GM12878 (cell line): ENCODE measurements around the gene LRR1. TPM values are rescaled to one million over a fixed set of nuclear protein-coding genes. Genes with fewer than 3 reads are reported as not detected.
A peak's percentile ranks its signal among the peaks of the same experiment; 100 is the strongest.

ENCODE experiments used
- BMI1 ChIP-seq: fragments of 450-650 bp; IDR thresholded peaks from 2 replicates; pipeline ENCODE4 v1.6.1; 2016; ENCODE audit warnings: mild to moderate bottlenecking, moderate library complexity, borderline replicate concordance
- CEBPB ChIP-seq, 2 experiments: fragments of 150-350 bp in 1 of 2; IDR thresholded peaks; 2 replicates each; pipeline ENCODE4 v1.6.1; 2012 to 2014; ENCODE audit warnings: low read depth in 2 of 2, low read length in 2 of 2, borderline replicate concordance in 1 of 2, inconsistent platforms in 1 of 2
- CHD2 ChIP-seq: IDR thresholded peaks from 2 replicates; pipeline ENCODE4 v1.6.1; 2011; ENCODE audit warnings: low read depth, low read length, improper control_type of control experiment, borderline replicate concordance
- CREM ChIP-seq: IDR thresholded peaks from 2 replicates; pipeline ENCODE4 v1.6.1; 2014; ENCODE audit warnings: antibody characterized with exemption, low read depth
- ESRRA ChIP-seq: IDR thresholded peaks from 2 replicates; pipeline ENCODE4 v1.6.1; 2012; ENCODE audit warnings: mild to moderate bottlenecking, low read length, improper control_type of control experiment
- IKZF2 ChIP-seq, 2 experiments: fragments of 450-650 bp; IDR thresholded peaks; 2 replicates each; pipeline ENCODE4 v1.6.1; 2017; ENCODE audit warnings: mild to moderate bottlenecking in 2 of 2, moderate library complexity in 2 of 2
- KLF5 ChIP-seq: fragments of 450-650 bp; IDR thresholded peaks from 2 replicates; pipeline ENCODE4 v1.6.1; 2014; ENCODE audit warnings: mild to moderate bottlenecking; ENCODE audit not compliant: partially characterized antibody
- MYC ChIP-seq: IDR thresholded peaks from 2 replicates; pipeline ENCODE4 v1.6.1; 2011; ENCODE audit warnings: mild to moderate bottlenecking, low read length, moderate library complexity, inconsistent platforms; ENCODE audit not compliant: insufficient read depth, insufficient replicate concordance, insufficient read length, severe bottlenecking
- NBN ChIP-seq: fragments of 450-650 bp; IDR thresholded peaks from 2 replicates; pipeline ENCODE4 v1.6.1; 2016
- NFXL1 ChIP-seq: fragments of 450-650 bp; IDR thresholded peaks from 2 replicates; pipeline ENCODE4 v1.6.1; 2017; ENCODE audit warnings: antibody characterized with exemption, mild to moderate bottlenecking, borderline replicate concordance
- NFYB ChIP-seq: IDR thresholded peaks from 2 replicates; pipeline ENCODE4 v1.6.1; 2011; ENCODE audit warnings: low read depth, mild to moderate bottlenecking, low read length, improper control_type of control experiment, moderate library complexity; ENCODE audit not compliant: insufficient read depth
- NR2C1 ChIP-seq: fragments of 450-650 bp; IDR thresholded peaks from 2 replicates; pipeline ENCODE4 v1.6.1; 2017; ENCODE audit warnings: antibody characterized with exemption, mild to moderate bottlenecking, moderate library complexity
- SREBF1 ChIP-seq: IDR thresholded peaks from 2 replicates; pipeline ENCODE4 v1.6.1; 2012; ENCODE audit warnings: mild to moderate bottlenecking, low read length
- SREBF2 ChIP-seq: IDR thresholded peaks from 2 replicates; pipeline ENCODE4 v1.6.1; 2012; ENCODE audit warnings: mild to moderate bottlenecking, low read length
- STAT3 ChIP-seq: IDR thresholded peaks from 2 replicates; pipeline ENCODE4 v1.6.1; 2011; ENCODE audit warnings: low read depth, low read length, improper control_type of control experiment
- TARDBP ChIP-seq: IDR thresholded peaks from 2 replicates; pipeline ENCODE4 v1.6.1; 2016; ENCODE audit warnings: borderline replicate concordance
- TCF12 ChIP-seq: IDR thresholded peaks from 2 replicates; pipeline ENCODE4 v1.6.1; 2011; ENCODE audit warnings: low read depth, mild to moderate bottlenecking, low read length
- YY1 ChIP-seq: IDR thresholded peaks from 2 replicates; pipeline ENCODE4 v1.6.1; 2011; ENCODE audit warnings: low read depth, mild to moderate bottlenecking, low read length
- ZNF207 ChIP-seq: fragments of 450-650 bp; IDR thresholded peaks from 2 replicates; pipeline ENCODE4 v1.6.1; 2014; ENCODE audit warnings: antibody characterized with exemption, mild to moderate bottlenecking, borderline replicate concordance
- ZNF217 ChIP-seq: fragments of 450-650 bp; IDR thresholded peaks from 2 replicates; pipeline ENCODE4 v1.6.1; 2017; ENCODE audit warnings: antibody characterized with exemption, mild to moderate bottlenecking
- polyA plus RNA-seq, 11 experiments: library from polyadenylated mRNA; depleted of rRNA in 4 of 11; unstranded in 6 of 11; stranded (reverse) in 5 of 11; fragments of >200 nt; fragmentation: Nextera tagmentation in 4 of 11; fragmentation: Illumina TruSeq in 1 of 11; extraction: Ambion mirVana in 4 of 11; extraction: Trizol in 1 of 11; gene quantifications; 1 replicate in 1 of 11; 2 replicates in 10 of 11; pipeline versions ENCODE4 v1.2.1 to v1.2.3, GENCODE V29; 2011 to 2016; ENCODE audit warnings: inconsistent platforms in 2 of 11, missing spikeins in 2 of 11, low read depth in 1 of 11
- total RNA-seq, 4 experiments: library from RNA; depleted of rRNA in 3 of 4; stranded (reverse); fragments of >200 nt in 3 of 4; fragmentation: Illumina TruSeq in 1 of 4; extraction: Trizol in 1 of 4; gene quantifications; 2 replicates each; pipeline versions ENCODE4 v1.2.1 to v1.2.3, GENCODE V29; 2013 to 2021
- TF ChIP-seq, protein P1 (sequence below): IDR thresholded peaks from 2 replicates; pipeline ENCODE4 v1.6.1; 2011; ENCODE audit warnings: borderline replicate concordance, low read depth, mild to moderate bottlenecking, moderate library complexity, mixed read lengths, low read length; ENCODE audit not compliant: insufficient read depth; ENCODE audit errors: extremely low read length
- TF ChIP-seq, protein P2 (sequence below): IDR thresholded peaks from 2 replicates; pipeline ENCODE4 v1.6.1; 2011; ENCODE audit warnings: borderline replicate concordance, low read depth, mild to moderate bottlenecking, moderate library complexity, low read length; ENCODE audit not compliant: insufficient read depth, poor library complexity, severe bottlenecking
- TF ChIP-seq, protein P3 (sequence below): fragments of 450-650 bp; IDR thresholded peaks from 2 replicates; pipeline ENCODE4 v1.6.1; 2017; ENCODE audit warnings: mild to moderate bottlenecking, low read depth, inconsistent platforms; ENCODE audit not compliant: poor library complexity, severe bottlenecking
- TF ChIP-seq, protein P4 (sequence below): fragments of 450-650 bp; IDR thresholded peaks from 2 replicates; pipeline ENCODE4 v1.6.1; 2018; ENCODE audit warnings: borderline replicate concordance, mild to moderate bottlenecking; ENCODE audit not compliant: partially characterized antibody

LRR1 gene
- total and polyA plus RNA-seq, 10 of the 15 experiments (the other 5 are each of a cell fraction or from before 2014, with no cell fraction given): 36.9 to 110 (median 53.1) TPM

DNA sequence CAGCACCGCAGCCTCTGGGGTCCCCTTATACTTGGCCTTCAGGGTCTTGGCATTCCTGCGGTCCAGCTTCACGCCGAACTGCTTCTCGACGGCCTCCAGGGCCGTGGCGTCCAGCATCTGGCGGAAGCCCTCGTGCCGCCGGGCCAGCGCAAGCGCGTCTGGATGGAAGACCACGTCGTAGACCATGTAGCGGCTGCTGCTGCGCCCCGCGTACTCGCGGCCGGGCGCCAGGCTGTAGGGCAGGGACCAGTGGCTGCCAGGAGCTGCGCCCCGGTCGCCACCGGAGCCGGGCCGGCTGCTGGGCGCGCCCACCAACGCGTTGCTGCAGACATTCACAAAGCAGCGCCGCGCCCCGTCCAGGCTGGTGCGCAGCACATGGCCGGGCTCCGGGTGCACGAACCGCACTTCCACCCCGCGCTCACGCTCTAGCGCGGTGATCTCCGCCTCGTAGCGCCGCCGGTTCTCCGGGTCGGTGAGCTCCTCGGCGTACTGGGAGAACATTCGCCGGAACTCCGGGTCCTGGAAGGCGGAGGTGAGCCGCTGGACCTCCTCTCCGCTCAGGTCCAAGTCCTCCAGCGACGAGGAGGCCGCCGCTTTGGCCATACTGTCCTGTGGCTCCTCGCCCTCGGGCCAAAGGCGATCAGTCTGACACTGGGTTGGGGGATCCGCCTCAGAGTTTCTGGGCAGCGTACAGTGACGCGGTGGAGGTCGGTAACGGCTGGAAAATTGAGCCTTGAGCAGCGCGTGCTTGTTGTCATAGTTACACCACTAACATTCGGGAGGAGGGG is 36.0 kb downstream of the LRR1 start, which contains the start of gene DNAAF2 (continued):
- TF ChIP-seq MYC (peak; percentile 21), NFYB (no peak), TARDBP (no peak), SREBF2 (no peak), KLF5 (no peak), IKZF2 (IDR thresholded peaks at IDR 0.05) (no peak; a peak in 1 of 4 replicates), YY1 (no peak), ZNF207 (no peak), CEBPB (IDR thresholded peaks at IDR 0.05; ENCODE audit: borderline replicate concordance in 1 of 2, low read depth in 2 of 2, low read length in 2 of 2) (no peak), SREBF1 (no peak), NR2C1 (no peak; the same call in 1 of the 2 replicates), BMI1 (peak; percentile 96), NFXL1 (no peak), CHD2 (no peak), NBN (no peak; the same call in 1 of the 2 replicates), STAT3 (no peak), TCF12 (no peak), CREM (peak; percentile 11; the same call in 1 of the 2 replicates), ESRRA (no peak), ZNF217 (no peak)
- TF ChIP-seq, protein P1, sequence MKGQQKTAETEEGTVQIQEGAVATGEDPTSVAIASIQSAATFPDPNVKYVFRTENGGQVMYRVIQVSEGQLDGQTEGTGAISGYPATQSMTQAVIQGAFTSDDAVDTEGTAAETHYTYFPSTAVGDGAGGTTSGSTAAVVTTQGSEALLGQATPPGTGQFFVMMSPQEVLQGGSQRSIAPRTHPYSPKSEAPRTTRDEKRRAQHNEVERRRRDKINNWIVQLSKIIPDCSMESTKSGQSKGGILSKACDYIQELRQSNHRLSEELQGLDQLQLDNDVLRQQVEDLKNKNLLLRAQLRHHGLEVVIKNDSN: no peak
- TF ChIP-seq, protein P2, sequence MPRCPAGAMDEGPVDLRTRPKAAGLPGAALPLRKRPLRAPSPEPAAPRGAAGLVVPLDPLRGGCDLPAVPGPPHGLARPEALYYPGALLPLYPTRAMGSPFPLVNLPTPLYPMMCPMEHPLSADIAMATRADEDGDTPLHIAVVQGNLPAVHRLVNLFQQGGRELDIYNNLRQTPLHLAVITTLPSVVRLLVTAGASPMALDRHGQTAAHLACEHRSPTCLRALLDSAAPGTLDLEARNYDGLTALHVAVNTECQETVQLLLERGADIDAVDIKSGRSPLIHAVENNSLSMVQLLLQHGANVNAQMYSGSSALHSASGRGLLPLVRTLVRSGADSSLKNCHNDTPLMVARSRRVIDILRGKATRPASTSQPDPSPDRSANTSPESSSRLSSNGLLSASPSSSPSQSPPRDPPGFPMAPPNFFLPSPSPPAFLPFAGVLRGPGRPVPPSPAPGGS: no peak
- TF ChIP-seq, protein P3, sequence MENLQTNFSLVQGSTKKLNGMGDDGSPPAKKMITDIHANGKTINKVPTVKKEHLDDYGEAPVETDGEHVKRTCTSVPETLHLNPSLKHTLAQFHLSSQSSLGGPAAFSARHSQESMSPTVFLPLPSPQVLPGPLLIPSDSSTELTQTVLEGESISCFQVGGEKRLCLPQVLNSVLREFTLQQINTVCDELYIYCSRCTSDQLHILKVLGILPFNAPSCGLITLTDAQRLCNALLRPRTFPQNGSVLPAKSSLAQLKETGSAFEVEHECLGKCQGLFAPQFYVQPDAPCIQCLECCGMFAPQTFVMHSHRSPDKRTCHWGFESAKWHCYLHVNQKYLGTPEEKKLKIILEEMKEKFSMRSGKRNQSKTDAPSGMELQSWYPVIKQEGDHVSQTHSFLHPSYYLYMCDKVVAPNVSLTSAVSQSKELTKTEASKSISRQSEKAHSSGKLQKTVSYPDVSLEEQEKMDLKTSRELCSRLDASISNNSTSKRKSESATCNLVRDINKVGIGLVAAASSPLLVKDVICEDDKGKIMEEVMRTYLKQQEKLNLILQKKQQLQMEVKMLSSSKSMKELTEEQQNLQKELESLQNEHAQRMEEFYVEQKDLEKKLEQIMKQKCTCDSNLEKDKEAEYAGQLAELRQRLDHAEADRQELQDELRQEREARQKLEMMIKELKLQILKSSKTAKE: no peak
- TF ChIP-seq, protein P4, sequence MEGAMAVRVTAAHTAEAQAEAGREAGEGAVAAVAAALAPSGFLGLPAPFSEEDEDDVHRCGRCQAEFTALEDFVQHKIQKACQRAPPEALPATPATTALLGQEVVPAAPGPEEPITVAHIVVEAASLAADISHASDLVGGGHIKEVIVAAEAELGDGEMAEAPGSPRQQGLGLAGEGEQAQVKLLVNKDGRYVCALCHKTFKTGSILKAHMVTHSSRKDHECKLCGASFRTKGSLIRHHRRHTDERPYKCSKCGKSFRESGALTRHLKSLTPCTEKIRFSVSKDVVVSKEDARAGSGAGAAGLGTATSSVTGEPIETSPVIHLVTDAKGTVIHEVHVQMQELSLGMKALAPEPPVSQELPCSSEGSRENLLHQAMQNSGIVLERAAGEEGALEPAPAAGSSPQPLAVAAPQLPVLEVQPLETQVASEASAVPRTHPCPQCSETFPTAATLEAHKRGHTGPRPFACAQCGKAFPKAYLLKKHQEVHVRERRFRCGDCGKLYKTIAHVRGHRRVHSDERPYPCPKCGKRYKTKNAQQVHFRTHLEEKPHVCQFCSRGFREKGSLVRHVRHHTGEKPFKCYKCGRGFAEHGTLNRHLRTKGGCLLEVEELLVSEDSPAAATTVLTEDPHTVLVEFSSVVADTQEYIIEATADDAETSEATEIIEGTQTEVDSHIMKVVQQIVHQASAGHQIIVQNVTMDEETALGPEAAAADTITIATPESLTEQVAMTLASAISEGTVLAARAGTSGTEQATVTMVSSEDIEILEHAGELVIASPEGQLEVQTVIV: no peak
